8988T (cell line): ENCODE measurements around the gene MTHFD1L.
"Not testable (repeated sequence)": the region's sequence is repeated elsewhere in the genome, so short reads cannot be mapped to it uniquely, and the experiment has no call there.

ENCODE experiments used
- DNase-seq: peaks from one replicate; pipeline ENCODE4 v3.0.0; 2011

Gene MTHFD1L

GRCh38 chr6:151045511-151046222 lies 180.2 kb downstream of the MTHFD1L start:
- not testable (repeated sequence) for DNase-seq

- DNase-seq: no peak
These were observed 185.7 kb downstream of the MTHFD1L start for GRCh38 chr6:151051164-151051563.

DNA sequence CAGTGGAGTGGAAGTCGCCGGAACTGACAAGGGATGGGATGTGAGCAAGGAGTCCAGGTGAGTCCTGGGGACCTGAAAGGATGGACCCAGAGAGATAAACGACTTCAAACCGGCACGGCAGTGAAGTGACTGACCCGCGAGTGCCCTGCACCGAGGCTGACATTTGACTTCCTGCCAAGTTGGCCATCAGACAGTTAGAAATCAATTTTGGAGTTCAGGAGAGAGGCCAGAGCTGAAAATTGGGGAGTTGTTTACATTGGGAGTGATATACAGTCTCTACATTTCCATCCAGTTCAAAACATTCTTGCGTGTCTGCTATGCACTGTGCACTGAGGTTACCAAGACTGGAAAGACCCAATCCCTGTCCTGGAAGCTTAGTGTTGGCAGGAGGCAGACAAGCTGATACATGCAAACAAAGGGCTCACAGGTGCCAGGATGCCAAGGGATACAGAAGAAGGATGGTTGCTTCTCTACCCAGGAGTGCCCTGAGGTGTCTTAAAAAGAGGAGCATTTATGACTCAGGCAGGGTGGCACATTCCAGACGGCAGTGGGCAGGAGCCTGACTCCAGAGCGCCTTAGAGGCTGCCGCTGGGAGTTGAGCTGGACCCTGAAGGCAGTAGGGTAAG lies 186.6 kb downstream of the MTHFD1L start:
- no peak for DNase-seq

GRCh38 chr6:151054306-151054705 lies 188.8 kb downstream of the MTHFD1L start:
- no peak for DNase-seq

GRCh38 chr6:151056230-151056907 lies 190.9 kb downstream of the MTHFD1L start:
- DNase-seq: no peak

- no peak for DNase-seq
These were observed 191.6 kb downstream of the MTHFD1L start for GRCh38 chr6:151057061-151057460.

DNA sequence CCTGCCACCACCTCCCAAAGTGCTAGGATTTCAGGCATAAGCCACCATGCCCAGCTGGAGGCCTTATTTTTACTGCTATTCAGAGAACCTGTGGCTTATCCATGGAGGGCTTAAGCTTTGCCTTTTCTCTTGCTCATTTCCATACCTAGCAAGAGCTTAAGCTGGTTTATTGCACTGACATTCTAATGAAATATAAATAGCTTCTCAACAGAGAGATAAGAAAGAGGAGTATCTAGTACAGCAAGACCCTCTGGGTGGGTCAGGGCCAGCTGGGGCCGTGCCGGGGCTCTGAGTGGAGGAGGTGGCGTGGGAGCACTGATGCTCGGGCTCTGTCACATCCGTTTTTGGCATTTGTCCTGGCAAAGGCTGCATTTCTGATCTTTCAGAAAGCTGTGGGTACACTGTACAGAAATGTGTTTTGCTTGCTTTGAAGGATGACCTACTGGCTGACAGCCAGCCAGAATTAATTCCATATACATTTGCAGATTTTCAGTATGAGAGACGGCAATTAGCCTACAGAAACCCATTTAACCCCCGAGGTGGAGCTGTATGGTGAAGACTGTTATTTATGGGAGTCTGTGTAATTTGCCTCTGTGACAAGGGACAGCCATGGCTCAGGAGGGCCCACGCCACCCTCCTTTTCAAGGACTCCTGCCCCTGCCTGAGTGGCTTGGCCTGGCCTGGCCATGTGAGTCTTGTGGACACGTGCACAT lies 192.7 kb downstream of the MTHFD1L start:
- no peak for DNase-seq

GRCh38 chr6:151059612-151060095 lies 194.2 kb downstream of the MTHFD1L start:
- no peak for DNase-seq

GRCh38 chr6:151060096-151060765 lies 194.7 kb downstream of the MTHFD1L start:
- DNase-seq: no peak

DNA sequence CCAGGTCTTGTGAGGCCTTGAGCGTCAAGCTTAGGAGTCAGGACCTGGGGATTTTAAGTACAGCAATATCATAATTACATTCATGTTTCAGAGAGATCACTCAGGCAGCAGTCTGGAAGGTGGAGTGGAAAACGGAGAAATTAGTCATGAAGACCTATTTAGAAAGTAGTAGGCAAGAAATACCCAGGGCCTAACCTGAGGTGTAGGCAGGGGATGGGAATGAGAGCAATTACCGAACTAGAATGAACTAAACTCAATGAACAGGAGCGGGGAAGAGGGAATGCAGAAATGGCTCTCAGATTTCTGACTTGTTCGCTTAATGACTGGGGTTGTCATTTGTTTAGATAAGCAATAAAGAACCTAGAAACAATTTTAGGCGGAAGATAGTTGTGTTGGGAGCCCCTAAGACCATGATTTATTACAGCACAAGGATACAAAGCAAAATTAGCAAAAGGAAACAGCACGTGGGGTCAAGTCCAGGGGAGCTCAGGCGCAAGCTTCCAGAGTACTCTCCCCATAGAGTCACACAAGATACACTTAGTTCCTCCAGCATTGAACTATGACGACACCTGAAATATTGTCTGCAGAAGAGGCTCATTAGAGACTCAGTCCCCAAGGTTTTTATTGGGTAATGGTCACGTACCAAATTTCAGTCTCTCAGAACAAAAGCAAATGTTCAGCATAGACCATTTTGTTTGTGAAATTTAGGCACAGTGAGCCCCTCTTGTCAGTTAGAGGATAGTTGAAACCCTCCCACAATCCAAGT lies 195.4 kb downstream of the MTHFD1L start:
- DNase-seq: no peak

- no peak for DNase-seq
These were observed 197.8 kb downstream of the MTHFD1L start for GRCh38 chr6:151063352-151063751.

- no peak for DNase-seq
These were observed 198.5 kb downstream of the MTHFD1L start for GRCh38 chr6:151063842-151064647.

DNA sequence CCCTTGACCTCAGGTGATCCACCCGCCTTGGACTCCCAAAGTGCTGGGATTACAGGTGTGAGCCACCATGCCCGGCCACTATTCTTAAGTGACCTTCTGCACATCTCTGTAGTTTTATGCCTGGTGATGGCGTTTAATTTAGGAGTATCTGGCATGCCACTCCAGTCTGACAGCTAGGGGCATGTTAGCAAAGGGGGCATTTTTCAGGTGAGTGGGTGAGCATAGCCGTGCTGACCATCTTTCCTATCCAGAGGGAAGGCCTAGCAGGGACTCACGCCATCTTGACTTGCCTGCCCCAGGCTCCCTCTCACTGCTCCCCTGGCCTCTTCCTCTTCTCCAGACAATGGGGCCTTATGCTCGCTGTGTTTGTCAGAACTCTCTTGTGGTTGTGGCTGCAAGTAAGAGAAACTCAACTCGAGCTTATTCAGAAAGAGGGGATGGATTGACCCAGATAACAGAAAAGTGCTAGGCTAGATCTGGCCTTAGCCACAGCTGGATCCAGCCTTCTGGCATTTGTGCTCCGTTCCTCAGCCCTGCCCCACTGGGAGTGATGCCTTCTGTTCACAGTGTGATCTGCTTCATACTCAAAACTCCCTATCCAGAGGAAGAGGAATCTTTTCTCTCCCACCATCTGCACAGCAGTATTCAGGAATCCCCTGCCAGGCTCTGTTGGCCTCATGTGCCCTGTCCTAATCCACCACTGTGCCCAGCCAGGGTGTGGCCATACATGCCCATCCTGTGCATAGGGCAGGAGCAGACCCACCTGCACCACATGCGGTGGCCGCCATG lies 199.7 kb downstream of the MTHFD1L start:
- DNase-seq: no peak

- DNase-seq: no peak
These were observed 202.4 kb downstream of the MTHFD1L start for GRCh38 chr6:151067684-151068596.

GRCh38 chr6:151068761-151069312 lies 203.3 kb downstream of the MTHFD1L start:
- DNase-seq: no peak

DNA sequence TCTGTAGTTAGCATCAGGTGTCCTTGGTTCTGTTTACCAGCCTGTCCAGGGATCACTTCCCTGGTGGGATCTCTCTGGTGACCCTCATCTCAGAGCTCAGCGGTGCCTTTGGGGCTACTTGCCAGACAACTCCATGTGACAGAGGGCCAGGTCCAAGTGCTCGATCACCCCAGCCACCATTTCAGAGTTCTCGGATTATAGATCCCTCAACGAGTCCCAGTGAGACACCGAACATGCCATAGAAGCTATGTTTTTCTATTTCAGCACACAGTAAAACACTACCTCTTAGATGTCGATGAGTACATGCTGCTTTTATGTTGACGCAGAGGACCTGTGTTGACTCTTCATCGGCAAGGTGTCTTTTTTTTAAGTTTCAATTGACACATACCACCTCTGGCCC lies 204.1 kb downstream of the MTHFD1L start:
- no peak for DNase-seq

- no peak for DNase-seq
These were observed 205.1 kb downstream of the MTHFD1L start for GRCh38 chr6:151070631-151071051.

DNA sequence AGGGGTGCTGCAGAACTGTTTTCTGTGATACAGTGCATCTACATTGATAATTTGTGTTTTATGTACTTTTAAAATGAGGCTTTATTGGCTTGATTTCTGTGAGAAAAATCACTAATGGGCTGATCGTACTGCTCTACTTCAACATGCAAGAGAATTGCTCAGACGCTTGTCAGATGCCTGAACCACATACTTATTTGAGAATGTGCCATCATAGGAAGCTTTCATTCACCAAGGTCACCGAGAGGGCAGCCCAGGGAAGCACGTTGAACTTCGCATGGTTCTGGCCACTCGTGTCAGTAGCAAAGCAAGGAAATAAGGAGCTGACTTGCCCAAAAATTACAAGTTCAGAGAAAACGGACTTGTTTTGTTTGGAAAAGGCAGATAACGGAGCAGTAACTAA lies 205.8 kb downstream of the MTHFD1L start:
- DNase-seq: no peak

DNA sequence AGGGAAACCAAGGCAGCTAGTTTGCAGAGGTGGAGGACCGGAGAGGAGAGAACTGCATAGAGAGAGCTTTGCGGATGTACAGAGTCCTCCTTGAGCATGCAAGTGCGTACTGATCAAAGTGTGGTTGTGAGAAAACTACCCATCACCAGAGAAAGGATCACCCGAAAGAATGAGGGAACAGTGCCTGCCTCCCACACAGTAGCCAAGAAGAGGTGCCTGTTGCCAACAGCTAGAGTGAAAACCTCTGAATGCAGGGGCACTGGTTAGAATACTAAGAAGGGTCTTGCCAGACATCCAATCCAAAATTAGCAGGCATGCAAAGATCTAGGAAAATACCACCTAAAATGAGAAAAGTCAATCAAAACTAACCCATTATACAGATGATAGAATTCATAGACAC lies 207.6 kb downstream of the MTHFD1L start:
- no peak for DNase-seq
